HL-60 (cell line): Measurements from ENCODE around the gene ANO6.

Experiments
- GABPA ChIP-seq: IDR thresholded peaks from 2 replicates; pipeline ENCODE4 v1.6.1; 2012; ENCODE audit warnings: low read depth
- POLR2AphosphoS5 ChIP-seq: IDR thresholded peaks from 2 replicates; pipeline ENCODE4 v1.6.1; 2012; ENCODE audit warnings: low read depth
- SPI1 ChIP-seq: IDR thresholded peaks from 2 replicates; pipeline ENCODE4 v1.6.1; 2012; ENCODE audit warnings: low read depth, mild to moderate bottlenecking, borderline replicate concordance
- TF ChIP-seq, protein P1 (sequence below): IDR thresholded peaks from one replicate; pipeline ENCODE4 v1.5.1; 2011; ENCODE audit warnings: low read length, control low read depth, inconsistent platforms; ENCODE audit not compliant: insufficient read depth
- TF ChIP-seq, protein P2 (sequence below): IDR thresholded peaks from 2 replicates; pipeline ENCODE4 v1.6.1; 2012; ENCODE audit warnings: low read depth; ENCODE audit not compliant: insufficient replicate concordance

- TF ChIP-seq POLR2AphosphoS5: no peak
- TF ChIP-seq, protein P1, sequence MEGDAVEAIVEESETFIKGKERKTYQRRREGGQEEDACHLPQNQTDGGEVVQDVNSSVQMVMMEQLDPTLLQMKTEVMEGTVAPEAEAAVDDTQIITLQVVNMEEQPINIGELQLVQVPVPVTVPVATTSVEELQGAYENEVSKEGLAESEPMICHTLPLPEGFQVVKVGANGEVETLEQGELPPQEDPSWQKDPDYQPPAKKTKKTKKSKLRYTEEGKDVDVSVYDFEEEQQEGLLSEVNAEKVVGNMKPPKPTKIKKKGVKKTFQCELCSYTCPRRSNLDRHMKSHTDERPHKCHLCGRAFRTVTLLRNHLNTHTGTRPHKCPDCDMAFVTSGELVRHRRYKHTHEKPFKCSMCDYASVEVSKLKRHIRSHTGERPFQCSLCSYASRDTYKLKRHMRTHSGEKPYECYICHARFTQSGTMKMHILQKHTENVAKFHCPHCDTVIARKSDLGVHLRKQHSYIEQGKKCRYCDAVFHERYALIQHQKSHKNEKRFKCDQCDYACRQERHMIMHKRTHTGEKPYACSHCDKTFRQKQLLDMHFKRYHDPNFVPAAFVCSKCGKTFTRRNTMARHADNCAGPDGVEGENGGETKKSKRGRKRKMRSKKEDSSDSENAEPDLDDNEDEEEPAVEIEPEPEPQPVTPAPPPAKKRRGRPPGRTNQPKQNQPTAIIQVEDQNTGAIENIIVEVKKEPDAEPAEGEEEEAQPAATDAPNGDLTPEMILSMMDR: no peak
- TF ChIP-seq GABPA: no peak
- peak; percentile 20; the same call in 1 of the 2 replicates for TF ChIP-seq SPI1
- TF ChIP-seq, protein P2, sequence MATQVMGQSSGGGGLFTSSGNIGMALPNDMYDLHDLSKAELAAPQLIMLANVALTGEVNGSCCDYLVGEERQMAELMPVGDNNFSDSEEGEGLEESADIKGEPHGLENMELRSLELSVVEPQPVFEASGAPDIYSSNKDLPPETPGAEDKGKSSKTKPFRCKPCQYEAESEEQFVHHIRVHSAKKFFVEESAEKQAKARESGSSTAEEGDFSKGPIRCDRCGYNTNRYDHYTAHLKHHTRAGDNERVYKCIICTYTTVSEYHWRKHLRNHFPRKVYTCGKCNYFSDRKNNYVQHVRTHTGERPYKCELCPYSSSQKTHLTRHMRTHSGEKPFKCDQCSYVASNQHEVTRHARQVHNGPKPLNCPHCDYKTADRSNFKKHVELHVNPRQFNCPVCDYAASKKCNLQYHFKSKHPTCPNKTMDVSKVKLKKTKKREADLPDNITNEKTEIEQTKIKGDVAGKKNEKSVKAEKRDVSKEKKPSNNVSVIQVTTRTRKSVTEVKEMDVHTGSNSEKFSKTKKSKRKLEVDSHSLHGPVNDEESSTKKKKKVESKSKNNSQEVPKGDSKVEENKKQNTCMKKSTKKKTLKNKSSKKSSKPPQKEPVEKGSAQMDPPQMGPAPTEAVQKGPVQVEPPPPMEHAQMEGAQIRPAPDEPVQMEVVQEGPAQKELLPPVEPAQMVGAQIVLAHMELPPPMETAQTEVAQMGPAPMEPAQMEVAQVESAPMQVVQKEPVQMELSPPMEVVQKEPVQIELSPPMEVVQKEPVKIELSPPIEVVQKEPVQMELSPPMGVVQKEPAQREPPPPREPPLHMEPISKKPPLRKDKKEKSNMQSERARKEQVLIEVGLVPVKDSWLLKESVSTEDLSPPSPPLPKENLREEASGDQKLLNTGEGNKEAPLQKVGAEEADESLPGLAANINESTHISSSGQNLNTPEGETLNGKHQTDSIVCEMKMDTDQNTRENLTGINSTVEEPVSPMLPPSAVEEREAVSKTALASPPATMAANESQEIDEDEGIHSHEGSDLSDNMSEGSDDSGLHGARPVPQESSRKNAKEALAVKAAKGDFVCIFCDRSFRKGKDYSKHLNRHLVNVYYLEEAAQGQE: no peak
These were observed 210.4 kb downstream of the ANO6 start for GRCh38 chr12:45426294-45426693.
